ENCODE data around the gene VPS13A.

GRCh38 chr9:77454663-77455062 is 277.3 kb downstream of the VPS13A start:
- TF ChIP-seq POLR2AphosphoS5 (IDR thresholded peaks at IDR 0.05) (no peak), CTCF (IDR thresholded peaks at IDR 0.05) (no peak), POLR2A (IDR thresholded peaks at IDR 0.05; ENCODE audit: low read depth) (no peak), EP300 (IDR thresholded peaks at IDR 0.05) (no peak)

All from esophagus muscularis mucosa (tissue), 4 donors.